ENCODE data around the gene NTRK1. TPM values are rescaled to one million over a fixed set of nuclear protein-coding genes. Genes with fewer than 3 reads are reported as not detected.

NTRK1 gene
- total RNA-seq, 1 donor from 2014 or later = not detected

DNA sequence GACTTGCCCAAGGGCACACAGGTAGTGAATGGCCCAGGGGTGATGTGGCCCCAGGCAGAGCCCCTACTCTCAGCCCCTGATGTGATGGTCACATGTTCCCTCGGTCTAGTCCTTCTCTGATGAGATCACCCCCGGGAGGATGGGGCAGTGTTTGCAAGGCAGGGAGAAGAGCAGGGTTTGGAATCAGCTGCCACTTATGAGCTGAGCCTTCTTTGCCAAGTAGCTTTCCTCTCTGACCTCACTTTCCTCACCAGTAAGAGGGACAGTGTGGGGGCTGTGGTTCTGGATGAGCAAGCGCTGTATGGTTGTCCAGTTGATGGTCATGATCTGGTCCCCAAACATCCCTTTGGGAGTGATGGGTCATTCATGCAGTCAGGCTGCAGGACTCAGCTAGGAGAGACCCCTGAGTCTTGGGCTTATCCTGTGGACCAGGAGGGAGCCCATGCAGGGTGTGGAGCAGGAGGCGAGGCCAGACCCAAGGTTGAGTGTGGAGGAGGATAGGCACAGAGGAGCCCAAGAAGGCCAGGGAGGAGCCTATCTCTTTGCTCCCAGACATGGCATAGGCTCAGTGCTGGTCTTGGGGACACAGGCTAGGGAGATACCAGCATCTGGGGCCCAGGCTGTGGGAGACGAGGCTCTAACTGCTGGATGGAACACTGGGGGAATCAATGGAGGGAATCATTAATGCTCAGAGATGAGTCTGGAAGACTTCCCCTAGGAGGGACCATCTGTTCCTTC, 16.9 kb downstream of the NTRK1 start:
- Histone ChIP-seq H3K4me3 (ENCODE audit: low read depth, low read length) (no peak overlapping the region), H3K36me3 (ENCODE audit: control insufficient read depth, insufficient read depth, low read length) (no peaks in the 10 kb centered on the region), H3K27me3 (ENCODE audit: control insufficient read depth, insufficient read depth, low read length) (peaks cover 49% of the 10 kb centered on the region)
- TF ChIP-seq, protein P1, sequence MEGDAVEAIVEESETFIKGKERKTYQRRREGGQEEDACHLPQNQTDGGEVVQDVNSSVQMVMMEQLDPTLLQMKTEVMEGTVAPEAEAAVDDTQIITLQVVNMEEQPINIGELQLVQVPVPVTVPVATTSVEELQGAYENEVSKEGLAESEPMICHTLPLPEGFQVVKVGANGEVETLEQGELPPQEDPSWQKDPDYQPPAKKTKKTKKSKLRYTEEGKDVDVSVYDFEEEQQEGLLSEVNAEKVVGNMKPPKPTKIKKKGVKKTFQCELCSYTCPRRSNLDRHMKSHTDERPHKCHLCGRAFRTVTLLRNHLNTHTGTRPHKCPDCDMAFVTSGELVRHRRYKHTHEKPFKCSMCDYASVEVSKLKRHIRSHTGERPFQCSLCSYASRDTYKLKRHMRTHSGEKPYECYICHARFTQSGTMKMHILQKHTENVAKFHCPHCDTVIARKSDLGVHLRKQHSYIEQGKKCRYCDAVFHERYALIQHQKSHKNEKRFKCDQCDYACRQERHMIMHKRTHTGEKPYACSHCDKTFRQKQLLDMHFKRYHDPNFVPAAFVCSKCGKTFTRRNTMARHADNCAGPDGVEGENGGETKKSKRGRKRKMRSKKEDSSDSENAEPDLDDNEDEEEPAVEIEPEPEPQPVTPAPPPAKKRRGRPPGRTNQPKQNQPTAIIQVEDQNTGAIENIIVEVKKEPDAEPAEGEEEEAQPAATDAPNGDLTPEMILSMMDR (IDR thresholded peaks at IDR 0.05; ENCODE audit: insufficient read depth, low read length, poor library complexity, severe bottlenecking) = no peak
- DNase-seq (ENCODE audit: low read depth) = no peak

DNA sequence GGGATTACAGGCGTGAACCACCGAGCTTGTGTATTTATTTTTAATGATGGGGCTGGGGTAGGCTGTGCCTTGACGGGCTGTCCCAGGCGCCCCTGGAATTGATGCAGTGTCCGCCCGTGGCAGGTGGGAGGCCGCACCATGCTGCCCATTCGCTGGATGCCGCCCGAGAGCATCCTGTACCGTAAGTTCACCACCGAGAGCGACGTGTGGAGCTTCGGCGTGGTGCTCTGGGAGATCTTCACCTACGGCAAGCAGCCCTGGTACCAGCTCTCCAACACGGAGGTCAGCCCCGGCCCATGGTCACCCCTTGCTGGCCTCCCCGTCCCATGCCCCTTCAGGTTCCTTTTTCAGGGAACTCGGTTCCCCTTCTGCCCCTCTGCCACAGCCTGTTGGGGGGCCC, 19.2 kb downstream of the NTRK1 start:
- H3K4me3 ChIP-seq (ENCODE audit: low read depth, low read length) = no peak overlapping the region
- TF ChIP-seq, protein P1 (IDR thresholded peaks at IDR 0.05; ENCODE audit: insufficient read depth, low read length, poor library complexity, severe bottlenecking) = no peak
- DNase-seq (ENCODE audit: low read depth) = no peak
- H3K36me3 ChIP-seq (ENCODE audit: control insufficient read depth, insufficient read depth, low read length) = no peaks in the 10 kb centered on the region
- peaks cover 55% of the 10 kb centered on the region for H3K27me3 ChIP-seq (ENCODE audit: control insufficient read depth, insufficient read depth, low read length)

DNA sequence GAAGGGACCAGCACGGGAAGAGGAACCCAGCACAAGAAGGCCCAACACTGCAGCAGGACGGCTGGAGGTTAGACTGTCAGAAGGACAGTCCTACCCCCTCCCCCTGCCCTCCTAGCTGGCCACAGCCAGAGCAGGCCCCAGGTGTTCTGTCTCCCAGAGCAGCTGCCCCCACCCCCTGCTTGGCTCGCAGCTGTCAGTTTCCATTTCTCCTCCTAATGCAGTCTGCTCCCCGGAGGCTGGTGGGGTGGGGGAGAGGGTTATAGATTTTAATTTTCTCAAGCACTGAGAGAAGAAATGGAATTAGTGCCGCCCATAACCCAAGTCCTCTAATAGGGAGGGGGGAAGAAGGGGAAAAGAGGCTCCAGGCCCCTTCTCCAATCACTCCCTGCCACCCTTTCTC, 19.8 kb downstream of the NTRK1 start:
- H3K27me3 ChIP-seq (ENCODE audit: control insufficient read depth, insufficient read depth, low read length) = peaks cover 49% of the 10 kb centered on the region
- no peak overlapping the region for H3K4me3 ChIP-seq (ENCODE audit: low read depth, low read length)
- no peaks in the 10 kb centered on the region for H3K36me3 ChIP-seq (ENCODE audit: control insufficient read depth, insufficient read depth, low read length)
- TF ChIP-seq, protein P1 (IDR thresholded peaks at IDR 0.05; ENCODE audit: insufficient read depth, low read length, poor library complexity, severe bottlenecking) = no peak
- no peak for DNase-seq (ENCODE audit: low read depth)

DNA sequence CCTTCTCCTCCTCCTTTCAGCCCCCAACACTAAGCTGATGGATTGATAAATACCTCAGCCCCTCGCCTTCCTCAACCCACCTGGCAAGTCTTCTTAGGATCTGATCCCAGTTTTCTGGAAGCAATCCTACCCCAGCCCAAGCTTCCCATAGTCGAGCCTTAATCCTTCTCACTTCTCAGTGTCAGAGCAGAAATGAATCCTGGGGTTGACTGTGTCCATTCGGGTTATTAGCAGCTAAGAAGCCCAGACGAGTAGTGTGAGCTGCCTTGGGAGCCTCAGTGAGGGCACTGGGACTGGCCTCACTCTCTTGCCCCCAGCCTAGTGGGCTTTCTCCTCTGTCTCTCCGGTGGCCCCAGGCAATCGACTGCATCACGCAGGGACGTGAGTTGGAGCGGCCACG, 20.4 kb downstream of the NTRK1 start:
- TF ChIP-seq, protein P1 (IDR thresholded peaks at IDR 0.05; ENCODE audit: insufficient read depth, low read length, poor library complexity, severe bottlenecking) = no peak
- Histone ChIP-seq H3K27me3 (ENCODE audit: control insufficient read depth, insufficient read depth, low read length) (peaks cover 48% of the 10 kb centered on the region), H3K4me3 (ENCODE audit: low read depth, low read length) (no peak overlapping the region), H3K36me3 (ENCODE audit: control insufficient read depth, insufficient read depth, low read length) (no peaks in the 10 kb centered on the region)
- no peak for DNase-seq (ENCODE audit: low read depth)

DNA sequence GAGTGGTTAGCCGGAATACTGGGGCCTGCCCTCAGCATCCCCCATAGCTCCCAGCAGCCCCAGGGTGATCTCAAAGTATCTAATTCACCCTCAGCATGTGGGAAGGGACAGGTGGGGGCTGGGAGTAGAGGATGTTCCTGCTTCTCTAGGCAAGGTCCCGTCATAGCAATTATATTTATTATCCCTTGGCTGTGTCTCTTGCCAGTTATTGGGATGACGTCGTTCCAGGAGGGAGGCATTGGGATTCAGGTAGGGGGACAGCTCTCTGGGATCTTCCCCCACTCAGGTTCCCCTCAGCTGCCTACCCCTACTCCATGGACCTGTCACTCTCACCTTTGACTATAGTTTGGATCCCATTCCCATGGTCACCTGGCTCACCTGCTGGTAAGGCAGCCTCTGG, 21.0 kb downstream of the NTRK1 start:
- Histone ChIP-seq H3K4me3 (ENCODE audit: low read depth, low read length) (no peak overlapping the region), H3K36me3 (ENCODE audit: control insufficient read depth, insufficient read depth, low read length) (no peaks in the 10 kb centered on the region), H3K27me3 (ENCODE audit: control insufficient read depth, insufficient read depth, low read length) (peaks cover 45% of the 10 kb centered on the region)
- no peak for DNase-seq (ENCODE audit: low read depth)
- TF ChIP-seq, protein P1 (IDR thresholded peaks at IDR 0.05; ENCODE audit: insufficient read depth, low read length, poor library complexity, severe bottlenecking) = no peak

DNA sequence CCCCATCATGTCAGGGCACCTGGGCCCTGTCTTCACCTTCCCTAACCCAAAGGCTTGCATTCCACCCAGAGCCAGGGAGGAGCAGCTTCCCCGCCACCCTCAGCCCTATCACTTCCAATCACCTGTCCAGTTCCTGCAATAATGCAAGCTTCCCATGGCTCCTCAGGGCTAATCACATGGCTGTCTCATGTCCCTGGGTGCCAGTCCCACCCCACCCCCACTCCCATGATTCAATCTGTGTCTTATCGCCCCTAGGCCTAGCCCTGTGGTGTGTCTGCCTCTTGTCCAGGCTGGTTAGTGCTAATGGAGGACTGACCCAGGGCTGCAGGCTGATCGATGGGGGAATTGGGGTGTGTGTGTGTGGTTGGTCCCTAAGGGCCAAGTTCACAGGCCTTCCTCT, 21.9 kb downstream of the NTRK1 start:
- TF ChIP-seq, protein P1 (IDR thresholded peaks at IDR 0.05; ENCODE audit: insufficient read depth, low read length, poor library complexity, severe bottlenecking) = no peak
- no peak for DNase-seq (ENCODE audit: low read depth)
- Histone ChIP-seq H3K4me3 (ENCODE audit: low read depth, low read length) (no peak overlapping the region), H3K36me3 (ENCODE audit: control insufficient read depth, insufficient read depth, low read length) (no peaks in the 10 kb centered on the region), H3K27me3 (ENCODE audit: control insufficient read depth, insufficient read depth, low read length) (peaks cover 43% of the 10 kb centered on the region)

Data from kidney epithelial cell (primary cell).